Hematopoietic multipotent progenitor cell treated with erythropoietin and hydrocortisone succinate and interleukin-3 and kit ligand, for 8 days (in vitro differentiated cells): ENCODE data around the gene TBX2.

Experiments used
- DNase-seq: peaks from one replicate; pipeline ENCODE4 v3.0.0-alpha.2; 2015

The TBX2 gene

DNA sequence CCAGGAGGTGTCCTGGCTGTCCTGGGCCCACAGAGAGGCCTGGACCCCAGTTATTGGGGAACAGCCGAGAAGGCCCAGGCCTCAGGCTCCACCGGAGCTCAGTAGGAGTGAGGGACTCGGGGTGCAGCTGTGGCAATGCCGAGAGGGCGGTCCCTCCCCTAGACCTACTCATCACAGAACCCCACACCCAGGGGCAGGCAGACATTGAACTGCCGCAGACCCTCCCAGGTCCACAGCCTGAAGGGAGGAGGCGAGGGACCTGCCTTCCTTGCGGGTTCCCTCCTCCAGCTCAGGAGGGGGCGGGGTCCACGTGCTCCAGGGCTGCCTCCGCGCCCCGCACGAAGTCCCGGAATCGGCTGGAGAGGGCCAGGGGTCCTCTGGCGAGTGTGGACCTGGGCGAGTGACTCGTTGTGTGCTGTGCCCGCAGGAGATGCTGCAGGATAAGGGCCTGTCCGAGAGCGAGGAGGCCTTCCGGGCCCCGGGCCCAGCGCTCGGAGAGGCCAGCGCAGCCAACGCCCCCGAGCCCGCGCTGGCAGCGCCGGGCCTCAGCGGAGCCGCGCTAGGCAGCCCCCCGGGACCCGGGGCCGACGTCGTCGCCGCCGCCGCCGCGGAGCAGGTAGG, 56.5 kb downstream of the TBX2 start:
- DNase-seq = no peak

- DNase-seq = no peak
Measured at GRCh38 chr17:61456688-61457225, 57.1 kb downstream of the TBX2 start.

GRCh38 chr17:61457226-61457983, 57.8 kb downstream of the TBX2 start:
- DNase-seq = no peak

GRCh38 chr17:61458000-61458399, 58.4 kb downstream of the TBX2 start:
- no peak for DNase-seq

- DNase-seq = no peak
Measured at GRCh38 chr17:61458421-61459141, 58.9 kb downstream of the TBX2 start.
